ENCODE results near the gene CDIPT. TPM values are rescaled to one million over a fixed set of nuclear protein-coding genes. Genes with fewer than 3 reads are reported as not detected.
"Not testable (repeated sequence)": the region's sequence is repeated elsewhere in the genome, so short reads cannot be mapped to it uniquely, and the experiment has no call there.

Gene CDIPT
- total RNA-seq, 4 donors from 2014 or later = 83.4 to 122 (median 108) TPM

DNA sequence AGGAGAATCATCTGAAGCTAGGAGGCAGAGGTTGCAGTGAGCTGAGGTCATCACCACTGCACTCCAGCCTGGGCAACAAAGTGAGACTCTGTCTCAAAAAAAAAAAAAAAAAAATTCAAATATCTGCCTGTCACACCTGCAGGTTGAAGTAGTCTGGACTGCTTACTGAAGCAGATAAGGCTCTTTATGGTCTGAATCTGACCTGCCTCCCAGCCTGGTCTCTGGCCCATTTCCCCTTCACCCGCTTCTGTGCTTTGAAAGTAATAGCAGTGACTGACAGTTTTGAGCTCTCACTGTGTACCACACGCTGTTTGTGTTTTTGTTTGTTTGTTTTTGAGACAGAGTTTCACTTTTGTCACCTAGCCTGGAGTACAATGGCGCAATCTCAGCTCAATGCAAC is 30.5 kb upstream of the CDIPT start:
- no peak overlapping the region for H3K4me3 ChIP-seq (ENCODE audit: low read depth, poor library complexity, severe bottlenecking)
- no peak for TF ChIP-seq POLR2A (IDR thresholded peaks at IDR 0.05)
- TF ChIP-seq, protein P1, sequence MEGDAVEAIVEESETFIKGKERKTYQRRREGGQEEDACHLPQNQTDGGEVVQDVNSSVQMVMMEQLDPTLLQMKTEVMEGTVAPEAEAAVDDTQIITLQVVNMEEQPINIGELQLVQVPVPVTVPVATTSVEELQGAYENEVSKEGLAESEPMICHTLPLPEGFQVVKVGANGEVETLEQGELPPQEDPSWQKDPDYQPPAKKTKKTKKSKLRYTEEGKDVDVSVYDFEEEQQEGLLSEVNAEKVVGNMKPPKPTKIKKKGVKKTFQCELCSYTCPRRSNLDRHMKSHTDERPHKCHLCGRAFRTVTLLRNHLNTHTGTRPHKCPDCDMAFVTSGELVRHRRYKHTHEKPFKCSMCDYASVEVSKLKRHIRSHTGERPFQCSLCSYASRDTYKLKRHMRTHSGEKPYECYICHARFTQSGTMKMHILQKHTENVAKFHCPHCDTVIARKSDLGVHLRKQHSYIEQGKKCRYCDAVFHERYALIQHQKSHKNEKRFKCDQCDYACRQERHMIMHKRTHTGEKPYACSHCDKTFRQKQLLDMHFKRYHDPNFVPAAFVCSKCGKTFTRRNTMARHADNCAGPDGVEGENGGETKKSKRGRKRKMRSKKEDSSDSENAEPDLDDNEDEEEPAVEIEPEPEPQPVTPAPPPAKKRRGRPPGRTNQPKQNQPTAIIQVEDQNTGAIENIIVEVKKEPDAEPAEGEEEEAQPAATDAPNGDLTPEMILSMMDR (IDR thresholded peaks at IDR 0.05) = no peak
- intact Hi-C loops (cut with DNase I; ENCODE audit: low total_unique reads) = no loop called here
- DNase-seq (ENCODE audit: low spot score in 2 of 2) = no peak
- WGBS, 2 donors = 88 to 95% methylated on average over 3 of the region's 3 CpGs

- intact Hi-C loops (cut with DNase I; ENCODE audit: low total_unique reads) = no loop called here
- no peak for DNase-seq (ENCODE audit: low spot score in 2 of 2)
- TF ChIP-seq, protein P1 (IDR thresholded peaks at IDR 0.05) = no peak
- TF ChIP-seq POLR2A (IDR thresholded peaks at IDR 0.05) = no peak
- H3K4me3 ChIP-seq (ENCODE audit: low read depth, poor library complexity, severe bottlenecking) = no peak overlapping the region
- 89 to 92% methylated on average over 6 of the region's 6 CpGs for WGBS, 2 donors
Observed at GRCh38 chr16:29892458-29892813, 29.4 kb upstream of the CDIPT start.

GRCh38 chr16:29891525-29892457 is 28.8 kb upstream of the CDIPT start:
- H3K4me3 ChIP-seq (ENCODE audit: low read depth, poor library complexity, severe bottlenecking) = no peak overlapping the region
- intact Hi-C loops (cut with DNase I; ENCODE audit: low total_unique reads) = no loop called here
- 63 to 71% methylated on average over 10 of the region's 10 CpGs for WGBS, 2 donors
- DNase-seq (ENCODE audit: low spot score in 2 of 2) = no peak
- TF ChIP-seq, protein P1 (IDR thresholded peaks at IDR 0.05) = no peak
- no peak for TF ChIP-seq POLR2A (IDR thresholded peaks at IDR 0.05)

DNA sequence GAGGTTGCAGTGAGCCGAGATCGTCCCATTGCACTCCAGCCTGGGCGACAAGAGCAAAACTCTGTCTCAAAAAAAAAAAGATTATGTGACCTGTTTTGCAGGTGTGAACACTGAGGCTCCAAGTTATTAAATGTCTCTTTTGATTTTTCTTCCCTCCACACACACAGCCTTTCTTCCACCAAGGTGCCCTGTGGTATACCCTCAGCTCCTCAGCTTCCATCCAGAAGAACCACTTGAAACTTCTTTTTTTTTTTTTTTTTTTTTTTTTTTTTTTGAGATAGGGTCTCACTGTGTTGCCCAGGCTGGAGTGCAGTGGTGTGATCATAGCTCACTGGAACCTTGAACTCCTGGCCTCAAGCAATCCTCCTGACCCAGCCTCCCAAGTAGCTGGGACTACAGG is 26.3 kb upstream of the CDIPT start:
- 93 to 94% methylated on average over 3 of the region's 3 CpGs for WGBS, 2 donors
- H3K4me3 ChIP-seq (ENCODE audit: low read depth, poor library complexity, severe bottlenecking); intact Hi-C loops (cut with DNase I; ENCODE audit: low total_unique reads); DNase-seq (ENCODE audit: low spot score in 2 of 2): not testable (repeated sequence)

DNA sequence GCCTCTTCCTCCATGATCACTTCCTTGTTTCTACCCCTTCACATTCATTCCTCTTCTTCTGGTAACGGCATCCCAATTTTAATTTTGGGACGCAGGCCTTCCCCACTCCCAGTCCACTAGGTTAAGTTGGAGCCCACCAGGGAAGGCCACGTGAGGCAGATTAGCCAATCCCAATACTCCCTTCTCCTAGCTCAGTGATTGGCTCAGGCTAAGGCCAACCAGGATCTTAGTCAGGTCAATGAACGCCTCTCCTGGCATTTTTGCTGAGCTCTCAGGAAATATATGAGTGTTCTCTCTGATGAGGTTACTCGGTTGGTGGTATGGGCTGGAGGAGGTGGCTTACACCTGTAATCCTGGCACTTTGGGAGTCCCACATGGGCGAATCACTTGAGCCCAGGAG is 21.0 kb upstream of the CDIPT start:
- 57 to 86% methylated on average over 6 of the region's 6 CpGs for WGBS, 2 donors
- no peak for TF ChIP-seq POLR2A (IDR thresholded peaks at IDR 0.05)
- TF ChIP-seq, protein P1 (IDR thresholded peaks at IDR 0.05) = no peak
- intact Hi-C loops (cut with DNase I; ENCODE audit: low total_unique reads) = no loop called here
- no peak overlapping the region for H3K4me3 ChIP-seq (ENCODE audit: low read depth, poor library complexity, severe bottlenecking)
- DNase-seq (ENCODE audit: low spot score in 2 of 2) = no peak

GRCh38 chr16:29881050-29881449 is 18.0 kb upstream of the CDIPT start:
- intact Hi-C loops (cut with DNase I; ENCODE audit: low total_unique reads) = no loop called here
- H3K4me3 ChIP-seq (ENCODE audit: low read depth, poor library complexity, severe bottlenecking) = no peak overlapping the region
- DNase-seq (ENCODE audit: low spot score in 2 of 2) = no peak
- WGBS, 2 donors = 86 to 89% methylated on average over 3 of the region's 3 CpGs
- TF ChIP-seq, protein P1 (IDR thresholded peaks at IDR 0.05) = no peak
- no peak for TF ChIP-seq POLR2A (IDR thresholded peaks at IDR 0.05)
